Measurements from ENCODE around the gene ABCF3. TPM values are rescaled to one million over a fixed set of nuclear protein-coding genes. Genes with fewer than 3 reads are reported as not detected.

Gene ABCF3
- total RNA-seq, 3 donors from 2014 or later = 60.7 to 79.7 (median 72.3) TPM

DNA sequence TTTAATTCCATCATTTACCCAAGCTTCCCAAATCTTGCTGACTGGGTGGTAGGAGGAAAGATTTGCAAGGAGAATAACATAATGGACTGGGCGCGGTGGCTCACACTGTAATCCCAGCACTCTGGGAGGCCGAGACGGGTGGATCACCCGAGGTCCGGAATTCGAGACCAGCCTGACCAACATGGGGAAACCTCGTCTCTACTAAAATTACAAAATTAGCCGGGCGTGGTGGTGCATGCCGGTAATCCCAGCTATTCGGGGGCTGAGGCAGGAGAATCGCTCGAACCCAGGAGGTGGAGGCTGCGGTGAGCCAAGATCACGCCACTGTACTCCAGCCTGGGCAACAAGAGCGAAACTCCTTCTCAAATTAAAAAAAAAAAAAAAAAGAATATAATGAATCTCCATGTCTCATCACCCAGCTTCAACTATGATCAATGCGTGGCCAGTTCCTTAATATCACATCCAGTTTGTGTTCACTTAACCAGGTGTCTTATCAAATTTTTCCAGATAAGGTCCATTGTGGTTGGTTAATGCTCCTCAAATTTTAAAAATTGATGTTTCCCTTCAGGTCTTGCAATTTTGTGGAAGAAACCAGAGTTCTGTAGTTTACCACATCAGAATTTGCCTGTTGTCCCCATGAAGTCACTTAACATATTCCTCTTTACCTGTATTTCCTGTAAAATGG is 1.3 kb upstream of the ABCF3 start:
- no peak for ATAC-seq
- H3K4me1 ChIP-seq (ENCODE audit: low read depth) = peaks cover 10% of the 10 kb centered on the region
- intact Hi-C loops (cut with DNase I, micrococcal nuclease) = no loop called here
- no peak for DNase-seq
- no peaks in the 10 kb centered on the region for H3K9me3 ChIP-seq
- TF ChIP-seq, protein P1, sequence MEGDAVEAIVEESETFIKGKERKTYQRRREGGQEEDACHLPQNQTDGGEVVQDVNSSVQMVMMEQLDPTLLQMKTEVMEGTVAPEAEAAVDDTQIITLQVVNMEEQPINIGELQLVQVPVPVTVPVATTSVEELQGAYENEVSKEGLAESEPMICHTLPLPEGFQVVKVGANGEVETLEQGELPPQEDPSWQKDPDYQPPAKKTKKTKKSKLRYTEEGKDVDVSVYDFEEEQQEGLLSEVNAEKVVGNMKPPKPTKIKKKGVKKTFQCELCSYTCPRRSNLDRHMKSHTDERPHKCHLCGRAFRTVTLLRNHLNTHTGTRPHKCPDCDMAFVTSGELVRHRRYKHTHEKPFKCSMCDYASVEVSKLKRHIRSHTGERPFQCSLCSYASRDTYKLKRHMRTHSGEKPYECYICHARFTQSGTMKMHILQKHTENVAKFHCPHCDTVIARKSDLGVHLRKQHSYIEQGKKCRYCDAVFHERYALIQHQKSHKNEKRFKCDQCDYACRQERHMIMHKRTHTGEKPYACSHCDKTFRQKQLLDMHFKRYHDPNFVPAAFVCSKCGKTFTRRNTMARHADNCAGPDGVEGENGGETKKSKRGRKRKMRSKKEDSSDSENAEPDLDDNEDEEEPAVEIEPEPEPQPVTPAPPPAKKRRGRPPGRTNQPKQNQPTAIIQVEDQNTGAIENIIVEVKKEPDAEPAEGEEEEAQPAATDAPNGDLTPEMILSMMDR (IDR thresholded peaks at IDR 0.05) = no peak
- H3K36me3 ChIP-seq (ENCODE audit: low read depth) = peaks cover 17% of the 10 kb centered on the region
- H3K4me3 ChIP-seq = no peak overlapping the region

DNA sequence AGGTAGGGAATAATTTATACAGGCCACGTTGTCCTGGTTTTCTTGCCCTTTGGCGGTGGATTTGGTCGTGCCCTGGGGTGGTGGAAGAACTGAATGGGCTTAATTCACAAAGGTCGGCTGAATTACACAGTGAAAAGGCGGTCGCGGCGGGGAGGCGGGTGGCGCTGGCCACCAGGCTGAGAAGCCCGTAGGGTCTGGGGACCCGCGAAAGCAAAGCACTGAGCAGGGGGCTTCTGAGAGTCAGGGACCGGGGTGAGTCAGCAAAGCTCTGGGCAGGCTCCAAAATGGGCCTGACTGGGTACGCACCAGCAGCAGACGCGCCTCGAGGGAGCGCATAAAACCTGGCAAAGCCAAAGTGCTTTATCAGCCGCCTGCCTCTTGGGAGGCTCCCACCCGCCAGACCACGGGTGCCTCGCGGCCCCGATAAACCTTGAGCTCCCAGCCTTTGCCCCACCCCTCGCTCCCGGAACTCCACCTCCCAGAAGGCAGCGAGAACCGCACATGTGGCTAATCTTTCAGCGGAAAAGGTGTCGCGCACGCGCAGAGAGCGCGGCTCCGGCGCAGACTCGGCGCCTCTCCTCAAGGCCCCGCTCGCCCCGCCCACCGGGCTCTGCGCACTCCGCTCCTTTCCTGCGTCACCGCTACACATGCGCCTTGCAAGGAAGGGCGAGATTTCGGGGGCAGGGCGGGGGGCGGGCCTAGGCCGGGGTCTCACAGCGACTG is 377 bp upstream of the ABCF3 start:
- Histone ChIP-seq H3K9me3 (no peaks in the 10 kb centered on the region), H3K4me3 (peak overlapping the region; percentile 77), H3K4me1 (ENCODE audit: low read depth) (peaks cover 10% of the 10 kb centered on the region), H3K36me3 (ENCODE audit: low read depth) (peaks cover 14% of the 10 kb centered on the region)
- intact Hi-C loops (cut with DNase I, micrococcal nuclease) = no loop called here
- DNase-seq (peak; percentile 99 to 100 (median 99)), ATAC-seq (peak; percentile 98)
- TF ChIP-seq, protein P1 (IDR thresholded peaks at IDR 0.05) = no peak

DNA sequence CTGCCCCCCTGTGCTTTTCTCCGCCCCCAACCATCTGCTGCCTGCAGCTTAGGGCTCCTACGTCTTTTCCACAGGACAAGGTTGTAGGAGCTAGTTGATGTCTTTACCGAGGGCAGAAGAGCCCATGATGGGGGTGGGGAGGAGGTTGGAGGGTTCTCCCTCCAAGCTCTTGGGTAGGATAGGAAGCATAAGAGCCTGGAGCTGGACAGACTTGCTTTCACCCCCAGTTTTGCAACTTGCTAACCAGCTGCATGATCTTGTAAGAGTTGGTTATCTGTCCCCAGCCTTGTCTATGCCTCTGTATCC is 856 bp downstream of the ABCF3 start:
- intact Hi-C loops (cut with DNase I, micrococcal nuclease) = no loop called here
- DNase-seq = no peak
- Histone ChIP-seq H3K36me3 (ENCODE audit: low read depth) (peaks cover 10% of the 10 kb centered on the region), H3K9me3 (no peaks in the 10 kb centered on the region), H3K4me1 (ENCODE audit: low read depth) (peaks cover 10% of the 10 kb centered on the region), H3K4me3 (peak overlapping the region; percentile 77)
- TF ChIP-seq, protein P1 (IDR thresholded peaks at IDR 0.05) = no peak
- no peak for ATAC-seq

DNA sequence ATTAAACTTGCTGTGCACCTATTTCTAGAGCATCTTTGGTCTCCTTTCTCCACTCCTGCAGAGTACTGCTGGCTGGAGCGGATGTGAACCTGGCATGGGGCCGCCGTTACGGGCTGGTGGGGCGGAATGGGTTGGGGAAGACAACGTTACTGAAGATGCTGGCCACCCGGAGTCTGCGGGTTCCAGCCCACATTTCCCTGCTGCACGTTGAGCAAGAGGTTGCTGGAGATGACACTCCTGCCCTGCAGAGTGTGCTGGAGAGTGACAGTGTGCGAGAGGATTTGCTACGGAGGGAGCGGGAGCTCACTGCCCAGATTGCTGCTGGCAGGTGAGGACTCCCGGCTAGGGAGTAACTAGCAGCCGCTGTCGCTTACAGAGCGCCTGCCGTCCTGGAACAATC is 2.1 kb downstream of the ABCF3 start:
- intact Hi-C loops (cut with DNase I, micrococcal nuclease) = no loop called here
- Histone ChIP-seq H3K36me3 (ENCODE audit: low read depth) (peaks cover 5% of the 10 kb centered on the region), H3K4me1 (ENCODE audit: low read depth) (peaks cover 10% of the 10 kb centered on the region), H3K4me3 (no peak overlapping the region), H3K9me3 (no peaks in the 10 kb centered on the region)
- ATAC-seq (no peak), DNase-seq (no peak)
- TF ChIP-seq, protein P1 (IDR thresholded peaks at IDR 0.05) = no peak

DNA sequence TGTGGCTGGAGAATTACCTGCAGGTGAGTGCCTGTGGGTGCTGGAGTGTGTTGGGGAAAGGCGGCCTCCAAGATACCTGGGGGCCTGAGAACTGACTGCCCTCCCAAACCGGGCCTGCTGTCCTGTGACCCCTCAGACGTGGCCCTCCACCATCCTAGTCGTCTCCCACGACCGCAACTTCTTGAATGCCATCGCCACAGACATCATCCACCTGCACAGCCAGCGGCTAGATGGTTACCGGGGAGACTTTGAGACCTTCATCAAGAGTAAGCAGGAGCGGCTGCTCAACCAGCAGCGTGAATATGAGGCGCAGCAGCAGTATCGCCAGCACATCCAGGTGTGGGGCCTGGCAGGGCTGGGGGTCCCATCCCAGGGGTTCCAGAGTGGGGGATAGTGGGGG is 3.4 kb downstream of the ABCF3 start:
- TF ChIP-seq, protein P1 (IDR thresholded peaks at IDR 0.05) = no peak
- no peak for DNase-seq
- Histone ChIP-seq H3K9me3 (no peaks in the 10 kb centered on the region), H3K4me3 (no peak overlapping the region), H3K4me1 (ENCODE audit: low read depth) (peaks cover 10% of the 10 kb centered on the region), H3K36me3 (ENCODE audit: low read depth) (no peaks in the 10 kb centered on the region)
- no peak for ATAC-seq
- intact Hi-C loops (cut with DNase I, micrococcal nuclease) = no loop called here

Measured in mucosa of descending colon (tissue), 3 donors.